ENCODE results near the gene PRELP.

The PRELP gene

DNA sequence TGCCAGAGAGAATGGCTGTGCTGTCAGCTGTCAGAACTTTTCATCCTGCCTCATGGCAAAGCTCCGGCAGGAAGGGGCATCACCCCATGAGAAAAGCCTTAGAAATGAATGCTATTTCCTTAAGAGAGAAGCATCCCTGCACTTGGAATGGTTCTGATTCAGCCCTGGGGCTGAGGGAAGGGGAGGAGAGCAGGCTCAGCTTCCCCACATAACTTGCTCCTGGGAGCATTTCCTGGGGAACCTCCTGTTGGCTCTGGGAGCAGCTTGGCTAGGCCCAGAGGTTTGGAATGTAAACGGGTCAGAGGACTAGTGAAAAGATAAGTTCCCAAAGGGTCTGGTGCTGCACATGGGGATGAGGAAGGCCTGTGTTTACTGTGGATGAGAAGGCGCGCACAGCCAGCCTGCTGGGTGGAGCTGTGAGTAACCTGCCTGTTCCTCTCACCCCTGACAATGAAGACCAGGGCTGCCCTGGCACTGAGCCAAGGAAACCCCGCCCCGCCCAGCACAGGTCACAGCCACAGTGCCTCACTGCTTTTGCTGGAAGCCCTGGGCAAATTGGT, 5.0 kb downstream of the PRELP start (continued):
- no peak for TF ChIP-seq ZNF843 (tag by site-specific recombination; IDR thresholded peaks at IDR 0.05)
- TF ChIP-seq SP7 (tag by site-specific recombination; IDR thresholded peaks at IDR 0.05): peak; percentile 47; the same call in 1 of the 2 replicates
- TF ChIP-seq, protein P1, sequence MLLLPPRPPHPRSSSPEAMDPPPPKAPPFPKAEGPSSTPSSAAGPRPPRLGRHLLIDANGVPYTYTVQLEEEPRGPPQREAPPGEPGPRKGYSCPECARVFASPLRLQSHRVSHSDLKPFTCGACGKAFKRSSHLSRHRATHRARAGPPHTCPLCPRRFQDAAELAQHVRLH (tag by site-specific recombination; IDR thresholded peaks at IDR 0.05): no peak
- TF ChIP-seq ZFP3 (tag by site-specific recombination; IDR thresholded peaks at IDR 0.05; ENCODE audit: low read depth): no peak
- no peak for TF ChIP-seq ZNF416 (tag by site-specific recombination; IDR thresholded peaks at IDR 0.05)
- TF ChIP-seq ZNF660 (tag by site-specific recombination; IDR thresholded peaks at IDR 0.05): peak; percentile 96
- no peak for TF ChIP-seq TCF7L2 (IDR thresholded peaks at IDR 0.05; ENCODE audit: borderline replicate concordance, low read depth, low read length)
- TF ChIP-seq, protein P2, sequence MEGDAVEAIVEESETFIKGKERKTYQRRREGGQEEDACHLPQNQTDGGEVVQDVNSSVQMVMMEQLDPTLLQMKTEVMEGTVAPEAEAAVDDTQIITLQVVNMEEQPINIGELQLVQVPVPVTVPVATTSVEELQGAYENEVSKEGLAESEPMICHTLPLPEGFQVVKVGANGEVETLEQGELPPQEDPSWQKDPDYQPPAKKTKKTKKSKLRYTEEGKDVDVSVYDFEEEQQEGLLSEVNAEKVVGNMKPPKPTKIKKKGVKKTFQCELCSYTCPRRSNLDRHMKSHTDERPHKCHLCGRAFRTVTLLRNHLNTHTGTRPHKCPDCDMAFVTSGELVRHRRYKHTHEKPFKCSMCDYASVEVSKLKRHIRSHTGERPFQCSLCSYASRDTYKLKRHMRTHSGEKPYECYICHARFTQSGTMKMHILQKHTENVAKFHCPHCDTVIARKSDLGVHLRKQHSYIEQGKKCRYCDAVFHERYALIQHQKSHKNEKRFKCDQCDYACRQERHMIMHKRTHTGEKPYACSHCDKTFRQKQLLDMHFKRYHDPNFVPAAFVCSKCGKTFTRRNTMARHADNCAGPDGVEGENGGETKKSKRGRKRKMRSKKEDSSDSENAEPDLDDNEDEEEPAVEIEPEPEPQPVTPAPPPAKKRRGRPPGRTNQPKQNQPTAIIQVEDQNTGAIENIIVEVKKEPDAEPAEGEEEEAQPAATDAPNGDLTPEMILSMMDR (tag by site-specific recombination; IDR thresholded peaks at IDR 0.05): no peak
- peak; percentile 33; the same call in 1 of the 2 replicates for TF ChIP-seq ZNF600 (tag by site-specific recombination; IDR thresholded peaks at IDR 0.05)
- no peak for TF ChIP-seq ZNF747 (tag by site-specific recombination; IDR thresholded peaks at IDR 0.05)
- TF ChIP-seq, protein P3, sequence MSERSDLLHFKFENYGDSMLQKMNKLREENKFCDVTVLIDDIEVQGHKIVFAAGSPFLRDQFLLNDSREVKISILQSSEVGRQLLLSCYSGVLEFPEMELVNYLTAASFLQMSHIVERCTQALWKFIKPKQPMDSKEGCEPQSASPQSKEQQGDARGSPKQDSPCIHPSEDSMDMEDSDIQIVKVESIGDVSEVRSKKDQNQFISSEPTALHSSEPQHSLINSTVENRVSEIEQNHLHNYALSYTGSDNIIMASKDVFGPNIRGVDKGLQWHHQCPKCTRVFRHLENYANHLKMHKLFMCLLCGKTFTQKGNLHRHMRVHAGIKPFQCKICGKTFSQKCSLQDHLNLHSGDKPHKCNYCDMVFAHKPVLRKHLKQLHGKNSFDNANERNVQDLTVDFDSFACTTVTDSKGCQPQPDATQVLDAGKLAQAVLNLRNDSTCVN (tag by site-specific recombination; optimal IDR thresholded peaks at IDR 0.05): peak; percentile 9
- TF ChIP-seq, protein P4, sequence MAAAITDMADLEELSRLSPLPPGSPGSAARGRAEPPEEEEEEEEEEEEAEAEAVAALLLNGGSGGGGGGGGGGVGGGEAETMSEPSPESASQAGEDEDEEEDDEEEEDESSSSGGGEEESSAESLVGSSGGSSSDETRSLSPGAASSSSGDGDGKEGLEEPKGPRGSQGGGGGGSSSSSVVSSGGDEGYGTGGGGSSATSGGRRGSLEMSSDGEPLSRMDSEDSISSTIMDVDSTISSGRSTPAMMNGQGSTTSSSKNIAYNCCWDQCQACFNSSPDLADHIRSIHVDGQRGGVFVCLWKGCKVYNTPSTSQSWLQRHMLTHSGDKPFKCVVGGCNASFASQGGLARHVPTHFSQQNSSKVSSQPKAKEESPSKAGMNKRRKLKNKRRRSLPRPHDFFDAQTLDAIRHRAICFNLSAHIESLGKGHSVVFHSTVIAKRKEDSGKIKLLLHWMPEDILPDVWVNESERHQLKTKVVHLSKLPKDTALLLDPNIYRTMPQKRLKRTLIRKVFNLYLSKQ (tag by site-specific recombination; IDR thresholded peaks at IDR 0.05; ENCODE audit: borderline replicate concordance): no peak
- peak; percentile 63; the same call in 1 of the 2 replicates for TF ChIP-seq ZNF350 (tag by site-specific recombination; IDR thresholded peaks at IDR 0.05)

DNA sequence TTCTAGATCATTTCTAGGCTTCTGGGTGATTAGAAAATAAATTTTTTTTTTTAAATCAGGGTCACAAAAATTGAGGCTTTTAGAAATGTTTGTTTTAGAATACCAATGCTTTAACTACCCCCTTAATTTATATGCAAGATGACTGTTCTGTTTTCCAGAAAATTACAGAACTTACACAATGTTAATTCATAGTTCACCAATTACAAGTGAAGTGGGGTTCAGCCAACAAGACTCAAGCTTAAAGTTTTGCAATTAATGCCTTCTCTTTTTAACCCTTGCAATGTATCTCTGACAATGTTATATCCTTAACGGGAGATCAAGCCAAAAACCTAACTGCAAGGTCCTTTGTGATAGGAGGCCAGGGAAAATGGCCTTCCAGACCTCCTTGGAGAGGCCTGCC, 5.6 kb downstream of the PRELP start:
- Histone ChIP-seq H3K36me3 (ENCODE audit: control insufficient read depth in 2 of 2, insufficient read depth in 1 of 2, low read length in 2 of 2) (no peaks in the 10 kb centered on the region), H3K27ac (ENCODE audit: extremely low read depth, low read depth, low read length) (no peak overlapping the region), H3K4me3 (ENCODE audit: low read depth, low read length) (no peak overlapping the region), H3K4me1 (ENCODE audit: control insufficient read depth, insufficient read depth, low read length) (no peaks in the 10 kb centered on the region; the same call in 1 of the 2 replicates), H3K9me3 (ENCODE audit: control insufficient read depth, insufficient read depth, low read depth, low read length) (no peaks in the 10 kb centered on the region)
- ChIA-PET CTCF (interaction anchor here (0.6 to 1.9 kb wide), 2 partner anchors 114 to 141 kb away, joined by 3 to 5 read pairs; no protein-coding TSS in a partner anchor), POLR2A (no interaction called here)
- TF ChIP-seq ZNF174 (tag by site-specific recombination; IDR thresholded peaks at IDR 0.05) (no peak), ZNF10 (tag by site-specific recombination; IDR thresholded peaks at IDR 0.05) (no peak), ZNF311 (tag by site-specific recombination; IDR thresholded peaks at IDR 0.05; ENCODE audit: borderline replicate concordance) (no peak), ZNF184 (tag by site-specific recombination; IDR thresholded peaks at IDR 0.05) (no peak), ZNF654 (tag by site-specific recombination; IDR thresholded peaks at IDR 0.05; ENCODE audit: low read depth) (no peak), EGR2 (tag by site-specific recombination; IDR thresholded peaks at IDR 0.05; ENCODE audit: low read depth) (no peak), ZNF629 (tag by site-specific recombination; IDR thresholded peaks at IDR 0.05) (no peak), ZEB2 (tag by site-specific recombination; IDR thresholded peaks at IDR 0.05) (no peak), ZNF140 (tag by site-specific recombination; IDR thresholded peaks at IDR 0.05) (no peak), SCRT1 (tag by site-specific recombination; IDR thresholded peaks at IDR 0.05; ENCODE audit: borderline replicate concordance) (no peak), HOXA7 (CRISPR knock-in tag; IDR thresholded peaks at IDR 0.05; ENCODE audit: borderline replicate concordance) (no peak), ZNF175 (tag by site-specific recombination; IDR thresholded peaks at IDR 0.05) (no peak), ZNF585B (tag by site-specific recombination; IDR thresholded peaks at IDR 0.05) (no peak)
- TF ChIP-seq, protein P5, sequence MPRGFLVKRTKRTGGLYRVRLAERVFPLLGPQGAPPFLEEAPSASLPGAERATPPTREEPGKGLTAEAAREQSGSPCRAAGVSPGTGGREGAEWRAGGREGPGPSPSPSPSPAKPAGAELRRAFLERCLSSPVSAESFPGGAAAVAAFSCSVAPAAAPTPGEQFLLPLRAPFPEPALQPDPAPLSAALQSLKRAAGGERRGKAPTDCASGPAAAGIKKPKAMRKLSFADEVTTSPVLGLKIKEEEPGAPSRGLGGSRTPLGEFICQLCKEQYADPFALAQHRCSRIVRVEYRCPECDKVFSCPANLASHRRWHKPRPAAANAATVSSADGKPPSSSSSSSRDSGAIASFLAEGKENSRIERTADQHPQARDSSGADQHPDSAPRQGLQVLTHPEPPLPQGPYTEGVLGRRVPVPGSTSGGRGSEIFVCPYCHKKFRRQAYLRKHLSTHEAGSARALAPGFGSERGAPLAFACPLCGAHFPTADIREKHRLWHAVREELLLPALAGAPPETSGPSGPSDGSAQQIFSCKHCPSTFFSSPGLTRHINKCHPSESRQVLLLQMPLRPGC (tag by site-specific recombination; IDR thresholded peaks at IDR 0.05): no peak
